GM18858 (cell line): ENCODE data around the gene ARHGAP12.
"Not testable (repeated sequence)": the region's sequence is repeated elsewhere in the genome, so short reads cannot be mapped to it uniquely, and the experiment has no call there.

ENCODE experiments used
- ATAC-seq: cut with Tn5 transposase; IDR thresholded peaks from one replicate; pipeline ENCODE4 v1.9.1; 2021; ENCODE audit not compliant: unreplicated experiment

ARHGAP12 gene

GRCh38 chr10:31926765-31927564 lies 1.7 kb downstream of the ARHGAP12 start:
- no peak for ATAC-seq

- ATAC-seq, result no peak
Observed at GRCh38 chr10:31926160-31926559, 2.5 kb downstream of the ARHGAP12 start.

GRCh38 chr10:31924833-31925232 lies 3.8 kb downstream of the ARHGAP12 start:
- no peak for ATAC-seq

- ATAC-seq, result no peak
Observed at GRCh38 chr10:31923389-31923788, 5.2 kb downstream of the ARHGAP12 start.

GRCh38 chr10:31921031-31921430 lies 7.6 kb downstream of the ARHGAP12 start:
- ATAC-seq, result peak; percentile 45

GRCh38 chr10:31920538-31920937 lies 8.1 kb downstream of the ARHGAP12 start:
- ATAC-seq, result peak; percentile 41

- no peak for ATAC-seq
Observed at GRCh38 chr10:31918671-31919409, 9.8 kb downstream of the ARHGAP12 start.

- no peak for ATAC-seq
Observed at GRCh38 chr10:31914370-31914769, 14.3 kb downstream of the ARHGAP12 start.

GRCh38 chr10:31912898-31913850 lies 15.5 kb downstream of the ARHGAP12 start:
- ATAC-seq, result no peak

- ATAC-seq, result no peak
Observed at GRCh38 chr10:31912289-31912688, 16.3 kb downstream of the ARHGAP12 start.

GRCh38 chr10:31910016-31910415 lies 18.6 kb downstream of the ARHGAP12 start:
- no peak for ATAC-seq

GRCh38 chr10:31908157-31908556 lies 20.5 kb downstream of the ARHGAP12 start:
- no peak for ATAC-seq

- no peak for ATAC-seq
Observed at GRCh38 chr10:31906039-31906438, 22.6 kb downstream of the ARHGAP12 start.

- no peak for ATAC-seq
Observed at GRCh38 chr10:31905586-31905985, 23.0 kb downstream of the ARHGAP12 start.

GRCh38 chr10:31902625-31903024 lies 26.0 kb downstream of the ARHGAP12 start:
- no peak for ATAC-seq

- no peak for ATAC-seq
Observed at GRCh38 chr10:31897506-31897905, 31.1 kb downstream of the ARHGAP12 start.

- ATAC-seq, result no peak
Observed at GRCh38 chr10:31896968-31897384, 31.7 kb downstream of the ARHGAP12 start.

- not testable (repeated sequence) for ATAC-seq
Observed at GRCh38 chr10:31895722-31896121, 32.9 kb downstream of the ARHGAP12 start.

GRCh38 chr10:31888442-31888841 lies 40.2 kb downstream of the ARHGAP12 start:
- ATAC-seq, result no peak

GRCh38 chr10:31887850-31888249 lies 40.8 kb downstream of the ARHGAP12 start:
- ATAC-seq, result no peak

GRCh38 chr10:31886885-31887284 lies 41.7 kb downstream of the ARHGAP12 start:
- ATAC-seq, result no peak
